ENCODE results near the gene UBE2G1.

The UBE2G1 gene

DNA sequence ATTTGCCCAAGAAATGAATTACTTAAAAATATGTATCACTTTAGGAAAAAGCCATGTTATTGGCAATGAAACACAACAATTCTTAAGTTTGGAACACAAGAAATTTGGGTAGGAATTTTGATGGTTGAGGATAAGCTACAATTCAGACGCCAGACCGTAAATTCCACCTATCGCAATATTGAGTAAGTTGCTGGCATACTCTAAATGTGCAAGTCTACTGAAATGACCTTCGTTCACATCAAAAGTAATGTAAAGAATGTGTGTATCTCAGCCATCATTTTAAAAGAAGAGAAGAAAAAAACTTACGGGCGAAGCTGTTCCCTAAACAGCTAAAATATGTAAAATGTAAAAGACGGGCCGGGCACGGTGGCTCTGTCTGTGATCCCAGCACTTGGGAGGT lies 33.4 kb downstream of the UBE2G1 start:
- Histone ChIP-seq H3K4me1 (ENCODE audit: low read length) (no peaks in the 10 kb centered on the region), H3K4me3 (ENCODE audit: low read length) (no peak overlapping the region), H2AFZ (ENCODE audit: low read length) (no peak overlapping the region), H3F3A (ENCODE audit: insufficient read depth, low read length) (0 out of 2 replicates have a peak, but pooled peaks cover 3% of the 10 kb centered on the region), H3K4me2 (ENCODE audit: low read depth, low read length) (no peak overlapping the region), H3K36me3 (replicated peaks; ENCODE audit: insufficient read depth, low read length) (no peaks in the 10 kb centered on the region), H4K20me1 (ENCODE audit: insufficient read depth, low read length) (peaks cover 80% of the 10 kb centered on the region), H3K9ac (ENCODE audit: low read length) (no peak overlapping the region), H3K27me3 (replicated peaks; ENCODE audit: insufficient read depth, low read length) (no peaks in the 10 kb centered on the region), H3K79me2 (ENCODE audit: low read length) (peaks cover 99% of the 10 kb centered on the region), H3K9me2 (replicated peaks; ENCODE audit: insufficient read depth, low read length) (no peaks in the 10 kb centered on the region), H3K9me3 (replicated peaks; ENCODE audit: insufficient read depth, low read length) (no peaks in the 10 kb centered on the region), H3K27ac (ENCODE audit: low read length) (no peak overlapping the region)
- TF ChIP-seq EZH2phosphoT487 (IDR thresholded peaks at IDR 0.05; ENCODE audit: low read length) = no peak
- TF ChIP-seq EZH2 (optimal IDR thresholded peaks at IDR 0.05; ENCODE audit: low read depth, low read length) = no peak
- TF ChIP-seq CTCF (IDR thresholded peaks at IDR 0.05; ENCODE audit: low read length) = no peak
- DNase-seq = no peak

DNA sequence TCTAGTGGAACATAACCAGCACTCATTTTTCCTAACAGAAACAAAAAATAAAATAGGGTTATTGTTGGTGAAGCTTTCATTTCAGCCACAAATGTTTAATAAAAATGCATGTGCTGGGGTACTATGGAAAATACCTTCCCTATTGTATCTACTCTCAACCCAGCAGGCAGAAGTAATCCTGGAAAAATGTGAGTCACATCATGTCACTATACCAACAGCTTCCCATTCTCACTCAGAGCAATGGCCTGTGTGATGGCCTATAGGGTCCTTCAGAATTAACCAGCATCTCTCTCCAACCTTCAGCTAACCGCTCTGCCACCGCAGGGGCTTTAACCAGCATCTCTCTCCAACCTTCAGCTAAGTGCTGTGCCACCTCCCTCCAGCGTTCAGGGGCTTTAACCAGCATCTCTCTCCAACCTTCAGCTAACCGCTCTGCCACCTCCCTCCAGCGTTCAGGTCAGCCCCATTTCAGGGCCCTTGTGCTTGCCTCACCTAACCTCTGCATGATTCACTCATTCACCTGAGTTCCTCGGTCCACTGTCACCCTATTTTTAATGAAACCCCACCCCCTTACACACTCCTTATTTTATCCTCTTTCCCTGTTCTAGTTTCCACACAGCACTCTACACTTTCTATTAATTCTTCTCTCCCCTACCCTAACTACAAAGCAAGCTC lies 34.0 kb downstream of the UBE2G1 start:
- Histone ChIP-seq H4K20me1 (ENCODE audit: insufficient read depth, low read length) (peaks cover 82% of the 10 kb centered on the region), H3K79me2 (ENCODE audit: low read length) (peaks cover 99% of the 10 kb centered on the region), H3K9me2 (replicated peaks; ENCODE audit: insufficient read depth, low read length) (no peaks in the 10 kb centered on the region), H3K9ac (ENCODE audit: low read length) (no peak overlapping the region), H3F3A (ENCODE audit: insufficient read depth, low read length) (0 out of 2 replicates have a peak, but pooled peaks cover 3% of the 10 kb centered on the region), H3K4me3 (ENCODE audit: low read length) (no peak overlapping the region), H3K4me1 (ENCODE audit: low read length) (no peaks in the 10 kb centered on the region), H3K4me2 (ENCODE audit: low read depth, low read length) (no peak overlapping the region), H3K36me3 (replicated peaks; ENCODE audit: insufficient read depth, low read length) (no peaks in the 10 kb centered on the region), H3K9me3 (replicated peaks; ENCODE audit: insufficient read depth, low read length) (no peaks in the 10 kb centered on the region), H2AFZ (ENCODE audit: low read length) (no peak overlapping the region), H3K27ac (ENCODE audit: low read length) (no peak overlapping the region), H3K27me3 (replicated peaks; ENCODE audit: insufficient read depth, low read length) (no peaks in the 10 kb centered on the region)
- TF ChIP-seq EZH2 (optimal IDR thresholded peaks at IDR 0.05; ENCODE audit: low read depth, low read length) = no peak
- TF ChIP-seq EZH2phosphoT487 (IDR thresholded peaks at IDR 0.05; ENCODE audit: low read length) = no peak
- TF ChIP-seq CTCF (IDR thresholded peaks at IDR 0.05; ENCODE audit: low read length) = no peak
- no peak for DNase-seq

DNA sequence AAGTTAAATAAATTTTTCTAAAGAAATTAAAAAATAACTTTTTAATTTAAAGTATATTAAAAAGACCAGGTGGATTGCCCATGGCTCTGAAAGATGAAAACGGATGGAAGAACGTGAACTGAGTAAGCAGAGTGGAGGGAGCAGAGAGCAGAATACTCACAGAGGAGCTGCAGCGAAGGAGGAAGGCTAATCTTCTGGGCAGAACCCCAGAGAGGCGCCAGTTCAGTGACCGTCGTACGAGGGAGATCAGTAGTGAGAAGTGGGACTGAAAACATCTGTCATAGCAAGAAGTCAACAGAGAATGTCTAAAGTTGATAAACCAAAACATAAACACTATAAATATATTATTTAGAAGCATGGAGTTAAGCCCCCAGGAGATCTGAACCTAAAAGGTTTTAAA lies 34.9 kb downstream of the UBE2G1 start:
- Histone ChIP-seq H4K20me1 (ENCODE audit: insufficient read depth, low read length) (peaks cover 82% of the 10 kb centered on the region), H3K9me3 (replicated peaks; ENCODE audit: insufficient read depth, low read length) (no peaks in the 10 kb centered on the region)

More for the DNA sequence above, 34.9 kb downstream of the UBE2G1 start:
- Histone ChIP-seq H3K9me2 (replicated peaks; ENCODE audit: insufficient read depth, low read length) (no peaks in the 10 kb centered on the region), H3F3A (ENCODE audit: insufficient read depth, low read length) (peaks cover 3% of the 10 kb centered on the region; the same call in 1 of the 2 replicates), H3K27ac (ENCODE audit: low read length) (no peak overlapping the region), H3K36me3 (replicated peaks; ENCODE audit: insufficient read depth, low read length) (no peaks in the 10 kb centered on the region), H2AFZ (ENCODE audit: low read length) (no peak overlapping the region), H3K4me1 (ENCODE audit: low read length) (no peaks in the 10 kb centered on the region), H3K27me3 (replicated peaks; ENCODE audit: insufficient read depth, low read length) (no peaks in the 10 kb centered on the region), H3K79me2 (ENCODE audit: low read length) (peaks cover 99% of the 10 kb centered on the region), H3K4me3 (ENCODE audit: low read length) (no peak overlapping the region), H3K9ac (ENCODE audit: low read length) (no peak overlapping the region), H3K4me2 (ENCODE audit: low read depth, low read length) (no peak overlapping the region)
- DNase-seq = no peak
- TF ChIP-seq EZH2 (optimal IDR thresholded peaks at IDR 0.05; ENCODE audit: low read depth, low read length) = no peak
- TF ChIP-seq EZH2phosphoT487 (IDR thresholded peaks at IDR 0.05; ENCODE audit: low read length) = no peak
- no peak for TF ChIP-seq CTCF (IDR thresholded peaks at IDR 0.05; ENCODE audit: low read length)

Data from MM.1S (cell line).